Spleen (tissue), 11 donors: ENCODE results near the gene PICALM. TPM values are rescaled to one million over a fixed set of nuclear protein-coding genes. Genes with fewer than 3 reads are reported as not detected.

Experiments
- DNase-seq: peaks from one replicate; pipeline ENCODE4 v3.0.0-alpha.2; 2020
- H3K27ac ChIP-seq, 8 donors: fragments of 200-600 bp; sonication (generic) in 7 of 8; 1 replicate in 4 of 8; 2 replicates in 4 of 8; pipeline versions ENCODE4 v1.5.0 to v1.8.0; 2016 to 2021; ENCODE audit warnings: inconsistent platforms in 4 of 8, mild to moderate bottlenecking in 4 of 8, moderate library complexity in 1 of 8
- H3K27me3 ChIP-seq, 7 donors: fragments of 200-600 bp; sonication (generic) in 6 of 7; replicated peaks in 1 of 7; 1 replicate in 4 of 7; 2 replicates in 3 of 7; pipeline versions ENCODE4 v1.5.0 to v1.8.0; 2016 to 2021; ENCODE audit warnings: inconsistent platforms in 3 of 7, mild to moderate bottlenecking in 1 of 7
- H3K36me3 ChIP-seq, 6 donors: fragments of 200-600 bp; sonication (generic) in 5 of 6; 1 replicate in 4 of 6; 2 replicates in 2 of 6; pipeline versions ENCODE4 v1.5.0 to v1.8.0; 2016 to 2021; ENCODE audit warnings: inconsistent platforms in 2 of 6
- H3K4me1 ChIP-seq, 6 donors: fragments of 200-600 bp; sonication (generic) in 5 of 6; 1 replicate in 3 of 6; 2 replicates in 3 of 6; pipeline versions ENCODE4 v1.5.0 to v1.8.0; 2016 to 2021; ENCODE audit warnings: inconsistent platforms in 3 of 6
- H3K4me3 ChIP-seq, 8 donors: fragments of 200-600 bp; sonication (generic) in 7 of 8; 1 replicate in 4 of 8; 2 replicates in 4 of 8; pipeline versions ENCODE4 v1.5.0 to v1.8.0; 2016 to 2021; ENCODE audit warnings: inconsistent platforms in 4 of 8, mild to moderate bottlenecking in 4 of 8, moderate library complexity in 2 of 8
- H3K9me3 ChIP-seq, 8 donors: fragments of 200-600 bp; sonication (generic) in 7 of 8; 1 replicate in 4 of 8; 2 replicates in 4 of 8; pipeline versions ENCODE4 v1.5.0 to v1.8.0; 2016 to 2021; ENCODE audit warnings: inconsistent platforms in 4 of 8
- CTCF ChIP-seq, 11 experiments: fragments of 200-600 bp in 7 of 11; fragments of 450-650 bp in 4 of 11; sonication (generic) in 4 of 11; IDR thresholded peaks in 8 of 11; conservative IDR thresholded peaks in 3 of 11; 1 replicate in 7 of 11; 2 replicates in 4 of 11; pipeline versions ENCODE4 v1.4.0 to v1.8.0; 2016 to 2021; ENCODE audit warnings: antibody characterized with exemption in 11 of 11, inconsistent platforms in 4 of 11, mild to moderate bottlenecking in 1 of 11
- POLR2A ChIP-seq, 3 donors: fragments of 450-650 bp; IDR thresholded peaks; one replicate each; pipeline ENCODE4 v1.5.1; 2017; ENCODE audit warnings: antibody characterized with exemption in 3 of 3, mild to moderate bottlenecking in 1 of 3
- POLR2AphosphoS5 ChIP-seq, 3 donors: sonication (generic); formaldehyde crosslinking; IDR thresholded peaks; one replicate each; pipeline ENCODE4 v1.5.1; 2017; ENCODE audit warnings: antibody characterized with exemption in 3 of 3
- WGBS, 5 donors: extraction: QIAGEN DNeasy Blood & Tissue Kit in 3 of 5; methylation state at CpG; one replicate each; pipeline versions ENCODE4 v1.1.5 to v1.1.7; 2013 to 2018; 5-methylcytosine and 5-hydroxymethylcytosine counted together
- intact Hi-C: fragments of 100-400 bp; cut with DNase I; formaldehyde crosslinking; loops from one replicate; pipeline ENCODE4 v1.15.0; 2023; ENCODE audit warnings: low total_unique reads
- polyA plus RNA-seq, 3 donors: library from polyadenylated mRNA; stranded (reverse); fragments of 200-250 nt; gene quantifications; one replicate each; pipeline ENCODE4 v1.2.1, GENCODE V29; 2013
- total RNA-seq, 7 donors: library from RNA; depleted of rRNA in 3 of 7; stranded (reverse); fragments of >200 nt in 3 of 7; fragmentation: NEBNext Ultra II Directional in 4 of 7; extraction: Animal tissue kit (Norgen Biotek cat#: 25700) in 4 of 7; gene quantifications; one replicate each; pipeline versions ENCODE4 v1.1.0 to v1.2.1, GENCODE V29; 2016 to 2021
- donor health status: healthy with polysubstance abuse.
- donor health status: DM: no; HTN: no; CAD: no; lungs with moderate emphysema.
- donor health status: DM: no; HTN: no; CAD: no.
- donor health status: Bipolar disorder and iron deficiency.
- donor health status: healthy.
- donor health status: DM: no; HTN: no; CAD: no.
- donor health status: DM: yes; HTN: yes; CAD: no.

Gene PICALM
- total and polyA plus RNA-seq, 10 donors = 42.9 to 500 (median 288) TPM

GRCh38 chr11:86041975-86042378 lies 26.9 kb downstream of the PICALM start:
- H3K9me3 ChIP-seq = no peaks in the 10 kb centered on the region
- H3K27ac ChIP-seq = peak overlapping the region in 7 of 8 donors; percentile 42 to 75 (median 61)
- no peaks in the 10 kb centered on the region for H3K27me3 ChIP-seq
- H3K36me3 ChIP-seq = peaks cover 0 to 16% (median 0%) of the 10 kb centered on the region in 6 donors
- 1 to 5% (median 3%) methylated on average over 2 of the region's 2 CpGs for WGBS, 5 donors
- TF ChIP-seq POLR2AphosphoS5 (IDR thresholded peaks at IDR 0.05) (peak in 1 of 3 donors; percentile 69), POLR2A (IDR thresholded peaks at IDR 0.05) (no peak), CTCF (IDR thresholded peaks at IDR 0.05 in 8 of 11, conservative IDR thresholded peaks at IDR 0.05 in 3 of 11) (peak; percentile 74 to 93 (median 90))
- peaks cover 49 to 97% (median 86%) of the 10 kb centered on the region in 6 donors for H3K4me1 ChIP-seq
- H3K4me3 ChIP-seq = peak overlapping the region in 2 of 8 donors; percentile 11 to 21
- DNase-seq = no peak
- intact Hi-C loops = loop anchor here (5.0 kb wide), 1 partner anchor 150 kb away; no protein-coding TSS in a partner anchor

GRCh38 chr11:86040919-86041850 lies 27.7 kb downstream of the PICALM start:
- Histone ChIP-seq H3K27me3 (no peaks in the 10 kb centered on the region), H3K4me3 (peak overlapping the region in 2 of 8 donors; percentile 11 to 21), H3K4me1 (peaks cover 42 to 97% (median 83%) of the 10 kb centered on the region in 6 donors), H3K9me3 (no peaks in the 10 kb centered on the region), H3K27ac (peak overlapping the region in 7 of 8 donors; percentile 42 to 75 (median 61)), H3K36me3 (peaks cover 0 to 16% (median 0%) of the 10 kb centered on the region in 6 donors)
- intact Hi-C loops = loop anchor here (5.0 kb wide), 1 partner anchor 151 kb away; no protein-coding TSS in a partner anchor
- WGBS, 5 donors = 37 to 60% (median 40%) methylated on average over 2 of the region's 2 CpGs
- TF ChIP-seq POLR2AphosphoS5 (IDR thresholded peaks at IDR 0.05) (no peak), POLR2A (IDR thresholded peaks at IDR 0.05) (no peak), CTCF (IDR thresholded peaks at IDR 0.05 in 8 of 11, conservative IDR thresholded peaks at IDR 0.05 in 3 of 11) (no peak)
- DNase-seq = no peak

GRCh38 chr11:86039094-86039493 lies 29.8 kb downstream of the PICALM start:
- intact Hi-C loops = no loop called here
- H3K9me3 ChIP-seq = no peaks in the 10 kb centered on the region
- peaks cover 25 to 97% (median 83%) of the 10 kb centered on the region in 6 donors for H3K4me1 ChIP-seq
- peaks cover 0 to 16% (median 0%) of the 10 kb centered on the region in 6 donors for H3K36me3 ChIP-seq
- no peak overlapping the region for H3K27ac ChIP-seq
- H3K27me3 ChIP-seq = no peaks in the 10 kb centered on the region
- no peak for DNase-seq
- no peak overlapping the region for H3K4me3 ChIP-seq
- no peak for TF ChIP-seq POLR2A (IDR thresholded peaks at IDR 0.05)
- no peak for TF ChIP-seq CTCF (IDR thresholded peaks at IDR 0.05 in 8 of 11, conservative IDR thresholded peaks at IDR 0.05 in 3 of 11)
- TF ChIP-seq POLR2AphosphoS5 (IDR thresholded peaks at IDR 0.05) = no peak

GRCh38 chr11:86037743-86038142 lies 31.1 kb downstream of the PICALM start:
- peak in 1 of 3 donors; percentile 13 for TF ChIP-seq POLR2AphosphoS5 (IDR thresholded peaks at IDR 0.05)
- TF ChIP-seq CTCF (IDR thresholded peaks at IDR 0.05 in 8 of 11, conservative IDR thresholded peaks at IDR 0.05 in 3 of 11) = no peak
- TF ChIP-seq POLR2A (IDR thresholded peaks at IDR 0.05) = no peak
- Histone ChIP-seq H3K36me3 (peaks cover 0 to 16% (median 0%) of the 10 kb centered on the region in 6 donors), H3K4me3 (no peak overlapping the region), H3K4me1 (peaks cover 22 to 97% (median 83%) of the 10 kb centered on the region in 6 donors), H3K27me3 (no peaks in the 10 kb centered on the region), H3K9me3 (no peaks in the 10 kb centered on the region), H3K27ac (peak overlapping the region in 1 of 8 donors; percentile 14)
- no peak for DNase-seq
- 81 to 91% (median 89%) methylated on average over 4 of the region's 4 CpGs for WGBS, 5 donors
- intact Hi-C loops = no loop called here
